HG03439 (cell line): ENCODE data around the gene CDYL2.

Source experiments
- ATAC-seq: cut with Tn5 transposase; IDR thresholded peaks from one replicate; pipeline ENCODE4 v1.9.1; 2021; ENCODE audit warnings: mild to moderate bottlenecking, moderate library complexity; ENCODE audit not compliant: unreplicated experiment

Gene CDYL2

GRCh38 chr16:80559369-80559768, 245.0 kb downstream of the CDYL2 start:
- ATAC-seq = no peak

GRCh38 chr16:80557037-80557436, 247.4 kb downstream of the CDYL2 start:
- no peak for ATAC-seq

GRCh38 chr16:80556481-80556880, 247.9 kb downstream of the CDYL2 start:
- no peak for ATAC-seq

- ATAC-seq = no peak
These were observed 250.4 kb downstream of the CDYL2 start for GRCh38 chr16:80554033-80554432.

- ATAC-seq = no peak
These were observed 252.1 kb downstream of the CDYL2 start for GRCh38 chr16:80552277-80552676.
